ENCODE measurements around the gene APPBP2. TPM values are rescaled to one million over a fixed set of nuclear protein-coding genes. Genes with fewer than 3 reads are reported as not detected.

APPBP2 gene
- total and polyA plus RNA-seq, 10 donors: 4.1 to 49.8 (median 30.8) TPM

DNA sequence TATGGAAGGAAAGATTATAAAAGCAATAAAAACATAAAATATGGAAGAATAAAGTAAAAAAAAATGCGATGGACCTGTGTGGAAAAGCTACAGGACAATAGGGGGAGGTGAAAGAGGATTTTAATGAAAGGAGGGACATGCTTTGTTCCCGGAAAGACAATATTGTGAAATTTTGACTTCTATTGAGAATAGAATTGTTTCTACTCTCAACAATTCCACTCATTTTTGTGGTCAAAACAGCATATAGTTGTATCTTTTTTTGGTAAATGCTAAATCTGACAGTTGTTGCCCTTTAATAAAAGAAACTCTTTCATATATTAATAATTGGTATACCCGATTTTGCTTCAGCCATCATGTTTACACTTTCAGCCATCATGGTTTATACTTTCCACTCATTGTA lies 22.9 kb upstream of the APPBP2 start:
- Histone ChIP-seq H3K36me3 (no peaks in the 10 kb centered on the region), H3K27me3 (replicated peaks in 1 of 7) (no peaks in the 10 kb centered on the region), H3K4me3 (no peak overlapping the region), H3K9me3 (peaks cover 0 to 11% (median 7%) of the 10 kb centered on the region in 8 donors), H3K4me1 (no peaks in the 10 kb centered on the region), H3K27ac (no peak overlapping the region)
- no peak for TF ChIP-seq POLR2A (IDR thresholded peaks at IDR 0.05)
- TF ChIP-seq, protein P1, sequence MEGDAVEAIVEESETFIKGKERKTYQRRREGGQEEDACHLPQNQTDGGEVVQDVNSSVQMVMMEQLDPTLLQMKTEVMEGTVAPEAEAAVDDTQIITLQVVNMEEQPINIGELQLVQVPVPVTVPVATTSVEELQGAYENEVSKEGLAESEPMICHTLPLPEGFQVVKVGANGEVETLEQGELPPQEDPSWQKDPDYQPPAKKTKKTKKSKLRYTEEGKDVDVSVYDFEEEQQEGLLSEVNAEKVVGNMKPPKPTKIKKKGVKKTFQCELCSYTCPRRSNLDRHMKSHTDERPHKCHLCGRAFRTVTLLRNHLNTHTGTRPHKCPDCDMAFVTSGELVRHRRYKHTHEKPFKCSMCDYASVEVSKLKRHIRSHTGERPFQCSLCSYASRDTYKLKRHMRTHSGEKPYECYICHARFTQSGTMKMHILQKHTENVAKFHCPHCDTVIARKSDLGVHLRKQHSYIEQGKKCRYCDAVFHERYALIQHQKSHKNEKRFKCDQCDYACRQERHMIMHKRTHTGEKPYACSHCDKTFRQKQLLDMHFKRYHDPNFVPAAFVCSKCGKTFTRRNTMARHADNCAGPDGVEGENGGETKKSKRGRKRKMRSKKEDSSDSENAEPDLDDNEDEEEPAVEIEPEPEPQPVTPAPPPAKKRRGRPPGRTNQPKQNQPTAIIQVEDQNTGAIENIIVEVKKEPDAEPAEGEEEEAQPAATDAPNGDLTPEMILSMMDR (IDR thresholded peaks at IDR 0.05 in 8 of 11, conservative IDR thresholded peaks at IDR 0.05 in 3 of 11): no peak
- TF ChIP-seq POLR2AphosphoS5 (IDR thresholded peaks at IDR 0.05): no peak
- DNase-seq: no peak
- intact Hi-C loops (cut with DNase I; ENCODE audit: low total_unique reads): no loop called here
- WGBS, 5 donors: 86 to 96% (median 88%) methylated on average over 3 of the region's 3 CpGs

DNA sequence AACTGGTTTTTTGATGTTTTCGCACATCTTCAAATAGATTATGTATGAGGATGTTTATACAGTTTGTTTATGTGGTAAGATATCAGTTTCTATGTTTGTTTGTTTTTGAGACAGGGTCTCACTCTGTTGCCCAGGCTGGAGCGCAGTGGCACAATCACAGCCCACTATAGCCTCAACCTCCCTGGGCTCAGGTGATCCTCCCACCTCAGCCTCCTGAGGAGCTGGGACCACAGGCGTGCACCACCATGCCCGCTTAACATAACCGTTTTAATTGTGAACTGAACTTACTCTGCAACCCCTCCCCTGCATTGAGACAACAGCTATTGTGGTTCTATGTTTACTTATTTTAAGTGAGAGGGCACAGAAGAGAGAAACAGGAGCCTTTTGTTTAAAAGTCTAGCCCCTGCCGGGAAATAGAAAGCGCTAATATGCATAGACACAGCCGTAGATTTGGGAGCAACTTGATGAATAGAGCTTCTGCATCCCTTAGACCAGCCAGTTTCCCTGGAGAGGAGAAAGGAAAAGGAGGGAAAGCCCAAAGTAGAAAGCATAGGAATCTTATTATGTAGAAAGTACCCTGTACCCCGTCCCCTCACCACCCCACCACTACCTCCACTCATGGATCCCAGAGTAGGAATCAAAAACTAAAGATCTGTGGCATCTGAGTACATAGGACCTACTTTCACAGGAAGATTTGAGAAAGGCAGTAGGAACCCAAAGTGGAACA lies 19.6 kb upstream of the APPBP2 start:
- TF ChIP-seq POLR2A (IDR thresholded peaks at IDR 0.05): no peak
- TF ChIP-seq, protein P1 (IDR thresholded peaks at IDR 0.05 in 8 of 11, conservative IDR thresholded peaks at IDR 0.05 in 3 of 11): no peak
- no peak for TF ChIP-seq POLR2AphosphoS5 (IDR thresholded peaks at IDR 0.05)
- H3K27ac ChIP-seq: no peak overlapping the region
- H3K27me3 ChIP-seq (replicated peaks in 1 of 7): no peaks in the 10 kb centered on the region
- no peaks in the 10 kb centered on the region for H3K9me3 ChIP-seq
- no peaks in the 10 kb centered on the region for H3K4me1 ChIP-seq
- H3K4me3 ChIP-seq: no peak overlapping the region
- intact Hi-C loops (cut with DNase I; ENCODE audit: low total_unique reads): no loop called here
- 93 to 95% (median 94%) methylated on average over 9 of the region's 9 CpGs for WGBS, 5 donors
- DNase-seq: no peak
- no peaks in the 10 kb centered on the region for H3K36me3 ChIP-seq

DNA sequence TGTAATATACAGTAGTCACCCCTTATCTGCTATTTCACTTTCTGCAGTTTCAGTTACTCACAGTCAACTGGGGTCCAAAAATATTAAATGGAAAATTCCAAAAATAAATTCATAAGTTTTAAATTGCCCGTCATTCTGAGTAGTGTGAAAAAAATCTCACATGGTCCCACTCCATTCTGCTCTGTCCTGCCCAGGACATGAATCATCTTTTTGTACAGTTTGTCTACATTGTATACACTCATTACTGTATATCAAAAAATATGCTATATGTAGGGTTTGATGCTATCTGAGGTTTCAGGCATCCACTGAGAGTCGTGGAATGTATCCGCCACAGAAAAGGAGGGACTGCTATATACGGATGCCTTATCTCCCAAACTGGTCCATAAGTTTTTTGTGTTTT lies 16.0 kb upstream of the APPBP2 start:
- Histone ChIP-seq H3K27ac (no peak overlapping the region), H3K4me3 (no peak overlapping the region), H3K4me1 (no peaks in the 10 kb centered on the region), H3K36me3 (no peaks in the 10 kb centered on the region), H3K9me3 (no peaks in the 10 kb centered on the region), H3K27me3 (replicated peaks in 1 of 7) (no peaks in the 10 kb centered on the region)
- TF ChIP-seq, protein P1 (IDR thresholded peaks at IDR 0.05 in 8 of 11, conservative IDR thresholded peaks at IDR 0.05 in 3 of 11): no peak
- TF ChIP-seq POLR2AphosphoS5 (IDR thresholded peaks at IDR 0.05) (no peak), POLR2A (IDR thresholded peaks at IDR 0.05) (no peak)
- no peak for DNase-seq
- intact Hi-C loops (cut with DNase I; ENCODE audit: low total_unique reads): no loop called here
- WGBS, 5 donors: 84 to 95% (median 93%) methylated on average over 4 of the region's 4 CpGs

DNA sequence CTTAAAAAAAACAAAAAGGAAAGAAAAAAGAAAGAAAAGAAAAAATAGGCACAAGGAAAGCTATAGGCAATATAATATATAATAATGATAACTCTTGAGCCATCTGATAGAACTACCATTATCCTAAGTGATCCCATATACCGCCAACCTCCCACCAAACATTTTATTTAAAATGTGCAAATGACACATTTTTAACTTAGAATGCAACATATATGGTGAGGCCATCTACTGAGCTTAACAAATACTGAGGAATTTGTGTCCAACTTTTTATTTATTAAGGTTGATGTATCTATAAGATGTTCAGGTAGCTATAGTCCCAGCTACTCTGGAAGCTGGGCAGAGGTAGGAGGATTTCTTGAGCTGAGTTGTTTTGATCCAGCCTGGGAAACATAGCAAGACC lies 14.4 kb upstream of the APPBP2 start:
- 95 to 100% (median 100%) methylated on average over 1 of the region's 1 CpG for WGBS, 5 donors
- Histone ChIP-seq H3K9me3 (no peaks in the 10 kb centered on the region), H3K4me1 (no peaks in the 10 kb centered on the region), H3K4me3 (no peak overlapping the region), H3K36me3 (no peaks in the 10 kb centered on the region), H3K27ac (no peak overlapping the region), H3K27me3 (replicated peaks in 1 of 7) (no peaks in the 10 kb centered on the region)
- intact Hi-C loops (cut with DNase I; ENCODE audit: low total_unique reads): no loop called here
- no peak for DNase-seq
- TF ChIP-seq POLR2A (IDR thresholded peaks at IDR 0.05): no peak
- no peak for TF ChIP-seq POLR2AphosphoS5 (IDR thresholded peaks at IDR 0.05)
- TF ChIP-seq, protein P1 (IDR thresholded peaks at IDR 0.05 in 8 of 11, conservative IDR thresholded peaks at IDR 0.05 in 3 of 11): no peak

Data from spleen (tissue), 11 donors.